ENCODE measurements around the gene SNX2. TPM values are rescaled to one million over a fixed set of nuclear protein-coding genes. Genes with fewer than 3 reads are reported as not detected.

The SNX2 gene
- polyA plus RNA-seq, 1 experiment, result 63.9 TPM

GRCh38 chr5:122844136-122844909 is 69.4 kb downstream of the SNX2 start:
- DNase-seq (ENCODE audit: low read depth, low spot score), result no peak
- ChIA-PET POLR2A (interaction anchor here (0.9 kb wide), 1 partner anchor 70 kb away, joined by 3 read pairs; the partner anchor contains the start of gene SNX2), CTCF (interaction anchor here (0.7 to 1.6 kb wide), 2 partner anchors 17 to 523 kb away, joined by 3 to 4 read pairs; no protein-coding TSS in a partner anchor)
- Histone ChIP-seq H3K9me3 (ENCODE audit: control insufficient read depth, insufficient read depth, low read length) (no peaks in the 10 kb centered on the region; the same call in 1 of the 2 replicates), H3K4me3 (ENCODE audit: low read depth, low read length) (peak overlapping the region; percentile 71), H3K27ac (ENCODE audit: low read depth, low read length) (peak overlapping the region; percentile 21), H3K27me3 (ENCODE audit: control insufficient read depth, insufficient read depth, low read length) (no peaks in the 10 kb centered on the region)
- no peak for TF ChIP-seq CTCF (IDR thresholded peaks at IDR 0.05; ENCODE audit: low read depth, low read length)

- Histone ChIP-seq H3K9me3 (ENCODE audit: control insufficient read depth, insufficient read depth, low read length) (no peaks in the 10 kb centered on the region; the same call in 1 of the 2 replicates), H3K27ac (ENCODE audit: low read depth, low read length) (peak overlapping the region; percentile 21), H3K4me3 (ENCODE audit: low read depth, low read length) (peak overlapping the region; percentile 71), H3K27me3 (ENCODE audit: control insufficient read depth, insufficient read depth, low read length) (no peaks in the 10 kb centered on the region)
- CTCF ChIA-PET, result interaction anchor here (0.7 to 1.6 kb wide), 2 partner anchors 16 to 522 kb away, joined by 3 to 4 read pairs; no protein-coding TSS in a partner anchor
- POLR2A ChIA-PET, result interaction anchor here (0.9 kb wide), 1 partner anchor 71 kb away, joined by 3 read pairs; the partner anchor contains the start of gene SNX2
- no peak for DNase-seq (ENCODE audit: low read depth, low spot score)
- no peak for TF ChIP-seq CTCF (IDR thresholded peaks at IDR 0.05; ENCODE audit: low read depth, low read length)
These were observed 70.0 kb downstream of the SNX2 start for GRCh38 chr5:122844910-122845228.

GRCh38 chr5:122845229-122846050 is 70.6 kb downstream of the SNX2 start, which contains the start of gene SNX24:
TSS of gene SNX24 (plus strand) at chr5:122845613. CDS start at chr5:122845634, 21 bp downstream.
- peak; percentile 10 for DNase-seq (ENCODE audit: low read depth, low spot score)
- CTCF ChIA-PET, result interaction anchor here (0.7 to 1.6 kb wide), 4 partner anchors 15 to 522 kb away, joined by 3 read pairs; no protein-coding TSS in a partner anchor
- TF ChIP-seq CTCF (IDR thresholded peaks at IDR 0.05; ENCODE audit: low read depth, low read length), result no peak
- POLR2A ChIA-PET, result interaction anchor here (0.6 to 0.9 kb wide), 4 partner anchors 33 to 311 kb away, joined by 3 to 10 read pairs (median 3); partner anchors contain the start of gene SNX2
- no peaks in the 10 kb centered on the region for H3K27me3 ChIP-seq (ENCODE audit: control insufficient read depth, insufficient read depth, low read length)
- no peaks in the 10 kb centered on the region; the same call in 1 of the 2 replicates for H3K9me3 ChIP-seq (ENCODE audit: control insufficient read depth, insufficient read depth, low read length)
- H3K4me3 ChIP-seq (ENCODE audit: low read depth, low read length), result peak within 1 kb of the TSS; percentile 71
- peak within 1 kb of the TSS; percentile 66 for H3K27ac ChIP-seq (ENCODE audit: low read depth, low read length)

GRCh38 chr5:122846051-122846550 is 71.2 kb downstream of the SNX2 start:
- DNase-seq (ENCODE audit: low read depth, low spot score), result peak; percentile 29
- ChIA-PET CTCF (interaction anchor here (0.7 to 1.6 kb wide), 5 partner anchors 14 to 521 kb away, joined by 3 to 4 read pairs (median 3); no protein-coding TSS in a partner anchor), POLR2A (interaction anchor here (0.7 to 0.8 kb wide), 2 partner anchors 33 to 101 kb away, joined by 3 to 10 read pairs; no protein-coding TSS in a partner anchor)
- Histone ChIP-seq H3K27ac (ENCODE audit: low read depth, low read length) (peak overlapping the region; percentile 66), H3K4me3 (ENCODE audit: low read depth, low read length) (peak overlapping the region; percentile 71), H3K9me3 (ENCODE audit: control insufficient read depth, insufficient read depth, low read length) (no peaks in the 10 kb centered on the region; the same call in 1 of the 2 replicates), H3K27me3 (ENCODE audit: control insufficient read depth, insufficient read depth, low read length) (no peaks in the 10 kb centered on the region)
- no peak for TF ChIP-seq CTCF (IDR thresholded peaks at IDR 0.05; ENCODE audit: low read depth, low read length)
